GM15510 (cell line): ENCODE measurements around the gene SCN2B.

Source experiments
- POLR2A ChIP-seq: IDR thresholded peaks from 3 replicates; pipeline ENCODE4 v1.6.1; 2011; ENCODE audit warnings: borderline replicate concordance; ENCODE audit not compliant: insufficient read length; ENCODE audit errors: extremely low read depth

The SCN2B gene

GRCh38 chr11:118120793-118121192 lies 55.6 kb downstream of the SCN2B start:
- no peak for TF ChIP-seq POLR2A

GRCh38 chr11:118117790-118118601 lies 58.4 kb downstream of the SCN2B start:
- TF ChIP-seq POLR2A: no peak

- no peak for TF ChIP-seq POLR2A
These were observed 61.4 kb downstream of the SCN2B start for GRCh38 chr11:118115048-118115447.

GRCh38 chr11:118114266-118114665 lies 62.2 kb downstream of the SCN2B start:
- no peak for TF ChIP-seq POLR2A

- no peak for TF ChIP-seq POLR2A
These were observed 63.6 kb downstream of the SCN2B start for GRCh38 chr11:118112711-118113430.
